Astrocyte of the cerebellum (primary cell): Measurements from ENCODE around the gene CAB39.

ENCODE experiments used
- DNase-seq: peaks from one replicate; pipeline ENCODE4 v3.0.0-alpha.2; 2011; ENCODE audit warnings: low read depth
- H3K4me3 ChIP-seq: 2 replicates; pipeline ENCODE4 v1.5.1; 2011; ENCODE audit warnings: mild to moderate bottlenecking, low read depth, low read length, moderate library complexity
- in situ Hi-C: cut with HindIII; loops from 2 replicates; pipeline ENCODE4 v1.10.0; 2017; ENCODE audit warnings: low sequenced_read_pairs
- TF ChIP-seq, protein P1 (sequence below): IDR thresholded peaks from 2 replicates; pipeline ENCODE4 v1.5.1; 2012; ENCODE audit warnings: low read length, low read depth, moderate library complexity, mild to moderate bottlenecking; ENCODE audit errors: missing control alignments

CAB39 gene

DNA sequence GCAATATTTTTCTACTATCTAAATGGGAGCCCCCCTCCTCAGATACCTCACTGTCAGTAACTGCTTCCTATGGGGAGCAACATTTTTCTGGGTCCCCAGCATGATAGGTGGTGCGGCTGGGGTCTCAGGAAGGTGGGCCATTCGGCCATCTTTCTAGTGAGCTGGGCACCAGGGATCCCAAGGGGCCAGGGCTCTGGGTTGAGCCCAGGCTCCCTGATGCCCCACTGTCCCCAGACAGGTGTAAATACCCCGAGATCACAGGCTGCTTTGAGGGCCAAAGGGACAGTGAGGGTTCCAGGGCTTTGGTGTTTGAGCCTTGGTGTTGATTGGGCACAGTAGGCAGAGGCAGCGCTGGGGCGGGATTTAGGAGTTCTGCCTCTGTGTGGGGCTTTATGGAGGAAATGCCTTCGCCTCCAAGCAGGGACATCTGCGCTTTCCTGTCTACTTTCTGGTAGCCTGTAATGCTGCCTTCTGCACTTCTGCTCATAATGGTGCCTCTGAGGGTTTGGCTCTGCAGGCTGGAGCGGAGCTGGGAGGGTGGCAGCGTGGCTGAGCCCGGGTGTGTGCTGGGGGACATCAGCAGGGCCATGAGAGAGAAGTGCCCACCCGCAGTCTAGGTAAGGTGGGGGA, 157.4 kb downstream of the CAB39 start:
- DNase-seq: no peak
- in situ Hi-C loops: no loop called here
- no peak overlapping the region for H3K4me3 ChIP-seq

More for the DNA sequence above, 157.4 kb downstream of the CAB39 start:
- TF ChIP-seq, protein P1, sequence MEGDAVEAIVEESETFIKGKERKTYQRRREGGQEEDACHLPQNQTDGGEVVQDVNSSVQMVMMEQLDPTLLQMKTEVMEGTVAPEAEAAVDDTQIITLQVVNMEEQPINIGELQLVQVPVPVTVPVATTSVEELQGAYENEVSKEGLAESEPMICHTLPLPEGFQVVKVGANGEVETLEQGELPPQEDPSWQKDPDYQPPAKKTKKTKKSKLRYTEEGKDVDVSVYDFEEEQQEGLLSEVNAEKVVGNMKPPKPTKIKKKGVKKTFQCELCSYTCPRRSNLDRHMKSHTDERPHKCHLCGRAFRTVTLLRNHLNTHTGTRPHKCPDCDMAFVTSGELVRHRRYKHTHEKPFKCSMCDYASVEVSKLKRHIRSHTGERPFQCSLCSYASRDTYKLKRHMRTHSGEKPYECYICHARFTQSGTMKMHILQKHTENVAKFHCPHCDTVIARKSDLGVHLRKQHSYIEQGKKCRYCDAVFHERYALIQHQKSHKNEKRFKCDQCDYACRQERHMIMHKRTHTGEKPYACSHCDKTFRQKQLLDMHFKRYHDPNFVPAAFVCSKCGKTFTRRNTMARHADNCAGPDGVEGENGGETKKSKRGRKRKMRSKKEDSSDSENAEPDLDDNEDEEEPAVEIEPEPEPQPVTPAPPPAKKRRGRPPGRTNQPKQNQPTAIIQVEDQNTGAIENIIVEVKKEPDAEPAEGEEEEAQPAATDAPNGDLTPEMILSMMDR: no peak
